ENCODE measurements around the gene PICK1.
"Not testable (repeated sequence)": the region's sequence is repeated elsewhere in the genome, so short reads cannot be mapped to it uniquely, and the experiment has no call there.

PICK1 gene

GRCh38 chr22:38031491-38031890 is 25.7 kb upstream of the PICK1 start:
- DNase-seq, result no peak

- no peak for DNase-seq
Observed at GRCh38 chr22:38032681-38033521, 24.3 kb upstream of the PICK1 start.

- no peak for DNase-seq
Observed at GRCh38 chr22:38033522-38034277, 23.5 kb upstream of the PICK1 start.

- no peak for DNase-seq
Observed at GRCh38 chr22:38034278-38034882, 22.8 kb upstream of the PICK1 start.

- DNase-seq, result no peak
Observed at GRCh38 chr22:38034884-38035529, 22.2 kb upstream of the PICK1 start.

GRCh38 chr22:38035530-38035885 is 21.7 kb upstream of the PICK1 start:
- DNase-seq, result no peak

GRCh38 chr22:38036392-38037062 is 20.7 kb upstream of the PICK1 start:
- no peak for DNase-seq

GRCh38 chr22:38037367-38038150 is 19.6 kb upstream of the PICK1 start:
- DNase-seq, result not testable (repeated sequence)

GRCh38 chr22:38038426-38038825 is 18.8 kb upstream of the PICK1 start:
- no peak for DNase-seq

GRCh38 chr22:38038890-38039812 is 18.1 kb upstream of the PICK1 start:
- DNase-seq, result no peak

- DNase-seq, result no peak
Observed at GRCh38 chr22:38040953-38041759, 16.0 kb upstream of the PICK1 start.

- DNase-seq, result no peak
Observed at GRCh38 chr22:38041760-38042487, 15.3 kb upstream of the PICK1 start.

GRCh38 chr22:38042488-38042790 is 14.8 kb upstream of the PICK1 start:
- no peak for DNase-seq

- DNase-seq, result no peak
Observed at GRCh38 chr22:38043151-38044039, 13.8 kb upstream of the PICK1 start.

- DNase-seq, result no peak
Observed at GRCh38 chr22:38046070-38046748, 11.0 kb upstream of the PICK1 start.

GRCh38 chr22:38049812-38050619 is 7.2 kb upstream of the PICK1 start:
- no peak for DNase-seq

GRCh38 chr22:38050720-38051119 is 6.5 kb upstream of the PICK1 start:
- DNase-seq, result no peak
